Liver (tissue), 9 donors: ENCODE data around the gene PNMA8C. TPM values are rescaled to one million over a fixed set of nuclear protein-coding genes. Genes with fewer than 3 reads are reported as not detected.

Experiments used
- DNase-seq: peaks from one replicate; pipeline ENCODE4 v3.0.0-alpha.2; 2017; ENCODE audit warnings: low spot score
- H3K27ac ChIP-seq, 2 donors: one replicate each; pipeline ENCODE4 v1.7.0; 2013; ENCODE audit warnings: inconsistent platforms in 2 of 2, low read length in 2 of 2, control low read depth in 1 of 2, low read depth in 1 of 2, mild to moderate bottlenecking in 1 of 2
- H3K27me3 ChIP-seq, 4 donors: one replicate each; pipeline versions ENCODE4 v1.6.1 to v1.7.0; 2013; ENCODE audit warnings: low read length in 3 of 4, inconsistent platforms in 1 of 4, mild to moderate bottlenecking in 1 of 4, moderate library complexity in 1 of 4; ENCODE audit not compliant: control insufficient read depth in 4 of 4, insufficient read depth in 4 of 4
- H3K36me3 ChIP-seq, 4 donors: one replicate each; pipeline versions ENCODE4 v1.6.1 to v1.7.0; 2013; ENCODE audit warnings: low read length in 3 of 4, mild to moderate bottlenecking in 3 of 4, low read depth in 1 of 4, moderate library complexity in 1 of 4; ENCODE audit not compliant: control insufficient read depth in 4 of 4, insufficient read depth in 3 of 4
- H3K4me1 ChIP-seq, 4 donors: one replicate each; pipeline versions ENCODE4 v1.6.1 to v1.7.0; 2013; ENCODE audit warnings: low read length in 3 of 4, mild to moderate bottlenecking in 3 of 4, moderate library complexity in 1 of 4; ENCODE audit not compliant: control insufficient read depth in 4 of 4, insufficient read depth in 4 of 4
- H3K4me3 ChIP-seq, 3 donors: one replicate each; pipeline versions ENCODE4 v1.6.1 to v1.7.0; 2013; ENCODE audit warnings: low read length in 3 of 3, control low read depth in 1 of 3, low read depth in 1 of 3, mild to moderate bottlenecking in 1 of 3
- H3K9ac ChIP-seq, 2 donors: one replicate each; pipeline ENCODE4 v1.7.0; 2013; ENCODE audit warnings: low read length in 2 of 2, mild to moderate bottlenecking in 2 of 2, moderate library complexity in 2 of 2, control low read depth in 1 of 2, low read depth in 1 of 2
- H3K9me3 ChIP-seq, 4 donors: one replicate each; pipeline versions ENCODE4 v1.6.1 to v1.7.0; 2013; ENCODE audit warnings: low read length in 3 of 4; ENCODE audit not compliant: control insufficient read depth in 4 of 4
- CTCF ChIP-seq: fragments of 150-350 bp; IDR thresholded peaks from 2 replicates; pipeline ENCODE4 v1.5.1; 2017; ENCODE audit warnings: improper control_type of control experiment, low read depth, low read length; ENCODE audit not compliant: missing input control
- EGR1 ChIP-seq, 2 donors: IDR thresholded peaks; 2 replicates each; pipeline ENCODE4 v1.6.1; 2016 to 2018; ENCODE audit warnings: antibody characterized with exemption in 2 of 2, low read depth in 2 of 2
- FOXA1 ChIP-seq: IDR thresholded peaks from 2 replicates; pipeline ENCODE4 v1.6.1; 2016; ENCODE audit warnings: antibody characterized with exemption
- HNF4A ChIP-seq, 2 donors: conservative IDR thresholded peaks; 2 replicates each; pipeline ENCODE4 v1.6.1; 2016; ENCODE audit warnings: antibody characterized with exemption in 2 of 2, mild to moderate bottlenecking in 2 of 2
- HNF4G ChIP-seq: IDR thresholded peaks from 2 replicates; pipeline ENCODE4 v1.6.1; 2016; ENCODE audit warnings: antibody characterized with exemption
- MAX ChIP-seq: IDR thresholded peaks from 2 replicates; pipeline ENCODE4 v1.6.1; 2016; ENCODE audit warnings: antibody characterized with exemption
- NR2F2 ChIP-seq: IDR thresholded peaks from 2 replicates; pipeline ENCODE4 v1.6.1; 2016; ENCODE audit warnings: antibody characterized with exemption
- RAD21 ChIP-seq, 2 donors: IDR thresholded peaks; 2 replicates each; pipeline ENCODE4 v1.6.1; 2016; ENCODE audit warnings: antibody characterized with exemption in 2 of 2, mild to moderate bottlenecking in 2 of 2
- TAF1 ChIP-seq: conservative IDR thresholded peaks from 2 replicates; pipeline ENCODE4 v1.6.1; 2016; ENCODE audit warnings: antibody characterized with exemption, mild to moderate bottlenecking
- ZBTB33 ChIP-seq: IDR thresholded peaks from 2 replicates; pipeline ENCODE4 v1.6.1; 2016; ENCODE audit warnings: antibody characterized with exemption
- WGBS: extraction: QIAGEN DNeasy Blood & Tissue Kit; methylation state at CpG from one replicate; pipeline ENCODE4 v1.1.7; 2013; 5-methylcytosine and 5-hydroxymethylcytosine counted together
- polyA plus RNA-seq, 2 donors: library from polyadenylated mRNA; stranded (reverse) in 1 of 2; unstranded in 1 of 2; fragments of 200-250 nt in 1 of 2; fragments of >200 nt in 1 of 2; fragmentation: Nextera tagmentation in 1 of 2; extraction: Ambion mirVana in 1 of 2; gene quantifications; one replicate each; pipeline versions ENCODE4 v1.2.1 to v1.2.3, GENCODE V29; 2013 to 2015
- total RNA-seq, 2 donors: library from RNA; depleted of rRNA; stranded (reverse); fragments of >200 nt; gene quantifications; one replicate each; pipeline ENCODE4 v1.2.3, GENCODE V29; 2014
- donor health status: healthy.
- donor health status: healthy.
- donor health status: healthy.
- donor health status: healthy.
- donor health status: healthy.

Gene PNMA8C
- total and polyA plus RNA-seq, 4 donors: under 0.01 TPM; not detected in 3

- 36% methylated on average over 54 of the region's 54 CpGs for WGBS
- TF ChIP-seq HNF4G (no peak), TAF1 (no peak), FOXA1 (no peak), EGR1 (IDR thresholded peaks at IDR 0.05; ENCODE audit: low read depth in 2 of 2) (no peak), ZBTB33 (no peak), RAD21 (IDR thresholded peaks at IDR 0.05) (no peak), HNF4A (conservative IDR thresholded peaks at IDR 0.05) (no peak)
- Histone ChIP-seq H3K9me3 (no peaks in the 10 kb centered on the region), H3K9ac (no peak overlapping the region), H3K27me3 (peaks cover 0 to 6% (median 2%) of the 10 kb centered on the region in 4 donors), H3K27ac (no peak overlapping the region), H3K4me1 (peaks cover 2 to 12% (median 3%) of the 10 kb centered on the region in 4 donors), H3K4me3 (peak overlapping the region in 1 of 3 donors; percentile 3), H3K36me3 (no peaks in the 10 kb centered on the region)
- DNase-seq: no peak
Observed at GRCh38 chr19:46411925-46412649, 16.6 kb downstream of the PNMA8C start.

GRCh38 chr19:46411088-46411924 is 17.4 kb downstream of the PNMA8C start:
- no peak overlapping the region for H3K9ac ChIP-seq
- no peak overlapping the region for H3K4me3 ChIP-seq
- H3K27me3 ChIP-seq: peaks cover 0 to 6% (median 2%) of the 10 kb centered on the region in 4 donors
- no peak overlapping the region for H3K27ac ChIP-seq
- H3K9me3 ChIP-seq: no peaks in the 10 kb centered on the region
- peak; percentile 22 for TF ChIP-seq NR2F2
- no peak for TF ChIP-seq RAD21 (IDR thresholded peaks at IDR 0.05)
- no peak for TF ChIP-seq HNF4A (conservative IDR thresholded peaks at IDR 0.05)
- no peak for TF ChIP-seq EGR1 (IDR thresholded peaks at IDR 0.05; ENCODE audit: low read depth in 2 of 2)
- H3K36me3 ChIP-seq: no peaks in the 10 kb centered on the region
- peaks cover 2 to 11% (median 3%) of the 10 kb centered on the region in 4 donors for H3K4me1 ChIP-seq
- no peak for DNase-seq
- 82% methylated on average over 13 of the region's 13 CpGs for WGBS

- H3K27me3 ChIP-seq: peaks cover 0 to 6% (median 2%) of the 10 kb centered on the region in 4 donors
- H3K9me3 ChIP-seq: no peaks in the 10 kb centered on the region
- H3K27ac ChIP-seq: no peak overlapping the region
Observed at GRCh38 chr19:46410205-46411087, 18.3 kb downstream of the PNMA8C start.

More at GRCh38 chr19:46410205-46411087, 18.3 kb downstream of the PNMA8C start:
- Histone ChIP-seq H3K36me3 (no peaks in the 10 kb centered on the region), H3K4me1 (peaks cover 0 to 8% (median under 1%) of the 10 kb centered on the region in 4 donors), H3K9ac (no peak overlapping the region), H3K4me3 (no peak overlapping the region)
- WGBS: 89% methylated on average over 13 of the region's 13 CpGs
- no peak for DNase-seq
- TF ChIP-seq RAD21 (IDR thresholded peaks at IDR 0.05): no peak
- TF ChIP-seq EGR1 (IDR thresholded peaks at IDR 0.05; ENCODE audit: low read depth in 2 of 2): no peak
- TF ChIP-seq CTCF: no peak
- no peak for TF ChIP-seq MAX
